KMS-11 (cell line): ENCODE data around the gene RPL14.
A peak's percentile ranks its signal among the peaks of the same experiment; 100 is the strongest.

ENCODE experiments used
- H2AFZ ChIP-seq: fragments of 200-600 bp; sonication (generic); 2 replicates; pipeline ENCODE4 v1.6.1; 2016; ENCODE audit warnings: antibody characterized with exemption, mixed run types, low read depth
- H3K27ac ChIP-seq: fragments of 200-600 bp; sonication (generic); 2 replicates; pipeline ENCODE4 v1.6.1; 2016; ENCODE audit warnings: mild to moderate bottlenecking, mixed run types
- H3K27me3 ChIP-seq: fragments of 200-600 bp; sonication (generic); 2 replicates; pipeline ENCODE4 v1.6.1; 2017; ENCODE audit warnings: mild to moderate bottlenecking, low read depth, mixed run types, moderate library complexity; ENCODE audit not compliant: insufficient read depth
- H3K36me3 ChIP-seq: fragments of 200-600 bp; sonication (generic); 2 replicates; pipeline ENCODE4 v1.6.1; 2017; ENCODE audit warnings: mild to moderate bottlenecking, mixed run types; ENCODE audit not compliant: insufficient read depth
- H3K4me1 ChIP-seq: fragments of 200-600 bp; sonication (generic); 2 replicates; pipeline ENCODE4 v1.6.1; 2016; ENCODE audit warnings: mild to moderate bottlenecking, low read depth, mixed run types; ENCODE audit not compliant: poor library complexity, severe bottlenecking
- H3K4me2 ChIP-seq: fragments of 200-600 bp; sonication (generic); 2 replicates; pipeline ENCODE4 v1.7.0; 2016; ENCODE audit warnings: mild to moderate bottlenecking, mixed run types
- H3K4me3 ChIP-seq: fragments of 200-600 bp; sonication (generic); IDR thresholded peaks from 2 replicates; pipeline ENCODE4 v1.6.1; 2017; ENCODE audit warnings: low read depth, low read length, mixed read lengths; ENCODE audit not compliant: insufficient read depth
- H3K79me2 ChIP-seq: fragments of 200-600 bp; sonication (generic); 2 replicates; pipeline ENCODE4 v1.6.1; 2016; ENCODE audit warnings: low read depth, mixed run types; ENCODE audit not compliant: insufficient read depth
- H3K9ac ChIP-seq: fragments of 200-600 bp; sonication (generic); 2 replicates; pipeline ENCODE4 v1.6.1; 2016; ENCODE audit warnings: mild to moderate bottlenecking, mixed run types
- H4K20me1 ChIP-seq: fragments of 200-600 bp; sonication (generic); 2 replicates; pipeline ENCODE4 v1.6.1; 2016; ENCODE audit warnings: mild to moderate bottlenecking, mixed run types; ENCODE audit not compliant: insufficient read depth
- CTCF ChIP-seq: fragments of 200-600 bp; sonication (generic); conservative IDR thresholded peaks from 2 replicates; pipeline ENCODE4 v1.6.1; 2017; ENCODE audit warnings: low read depth, mild to moderate bottlenecking, antibody characterized with exemption, low read length, moderate library complexity, mixed read lengths

The RPL14 gene

GRCh38 chr3:40502034-40502433, 44.9 kb downstream of the RPL14 start:
- H3K4me2 ChIP-seq, result no peak overlapping the region
- no peak overlapping the region for H2AFZ ChIP-seq
- no peaks in the 10 kb centered on the region for H3K36me3 ChIP-seq
- TF ChIP-seq CTCF, result no peak
- no peaks in the 10 kb centered on the region for H3K27me3 ChIP-seq
- H4K20me1 ChIP-seq, result no peaks in the 10 kb centered on the region
- no peaks in the 10 kb centered on the region for H3K79me2 ChIP-seq
- no peak overlapping the region for H3K4me3 ChIP-seq
- no peaks in the 10 kb centered on the region for H3K4me1 ChIP-seq
- no peak overlapping the region for H3K27ac ChIP-seq
- no peak overlapping the region for H3K9ac ChIP-seq

GRCh38 chr3:40504636-40505430, 47.7 kb downstream of the RPL14 start:
- no peaks in the 10 kb centered on the region for H3K36me3 ChIP-seq
- H3K79me2 ChIP-seq, result no peaks in the 10 kb centered on the region
- H3K9ac ChIP-seq, result no peak overlapping the region
- no peaks in the 10 kb centered on the region for H3K4me1 ChIP-seq
- no peak overlapping the region for H3K4me3 ChIP-seq
- TF ChIP-seq CTCF, result no peak
- H3K4me2 ChIP-seq, result no peak overlapping the region
- H4K20me1 ChIP-seq, result no peaks in the 10 kb centered on the region
- no peak overlapping the region for H2AFZ ChIP-seq
- H3K27ac ChIP-seq, result no peak overlapping the region
- H3K27me3 ChIP-seq, result no peaks in the 10 kb centered on the region

GRCh38 chr3:40505599-40506462, 48.7 kb downstream of the RPL14 start, which contains the start of gene ZNF620:
TSS of gene ZNF620 (plus strand) at chr3:40506039. CDS start at chr3:40506353, 314 bp downstream.
- peak within 1 kb of the TSS; percentile 38; the same call in 1 of the 2 replicates for H2AFZ ChIP-seq
- no peaks in the 10 kb centered on the region for H3K79me2 ChIP-seq
- no peaks in the 10 kb centered on the region for H3K4me1 ChIP-seq
- H3K27ac ChIP-seq, result no peak within 1 kb of the TSS
- no peak within 1 kb of the TSS for H3K9ac ChIP-seq
- H4K20me1 ChIP-seq, result no peaks in the 10 kb centered on the region
- H3K27me3 ChIP-seq, result no peaks in the 10 kb centered on the region
- TF ChIP-seq CTCF, result no peak
- H3K36me3 ChIP-seq, result no peaks in the 10 kb centered on the region
- no peak within 1 kb of the TSS for H3K4me2 ChIP-seq
- H3K4me3 ChIP-seq, result no peak within 1 kb of the TSS

GRCh38 chr3:40511031-40511718, 54.0 kb downstream of the RPL14 start:
- H4K20me1 ChIP-seq, result no peaks in the 10 kb centered on the region
- no peaks in the 10 kb centered on the region for H3K27me3 ChIP-seq
- H3K9ac ChIP-seq, result no peak overlapping the region
- no peak overlapping the region for H3K4me2 ChIP-seq
- TF ChIP-seq CTCF, result no peak
- no peaks in the 10 kb centered on the region for H3K36me3 ChIP-seq
- no peaks in the 10 kb centered on the region for H3K79me2 ChIP-seq
- H3K4me1 ChIP-seq, result no peaks in the 10 kb centered on the region
- no peak overlapping the region for H3K4me3 ChIP-seq
- no peak overlapping the region for H2AFZ ChIP-seq
- no peak overlapping the region for H3K27ac ChIP-seq
